Motor neuron (in vitro differentiated cells): ENCODE results near the gene FAM187B. TPM values are rescaled to one million over a fixed set of nuclear protein-coding genes. Genes with fewer than 3 reads are reported as not detected.

Source experiments
- ATAC-seq, 8 experiments: fragments of 200-7000 bp; cut with Tn5 transposase; replicated peaks in 6 of 8; 2 replicates each; pipeline ENCODE4 v1.8.0; 2021; ENCODE audit warnings: mild to moderate bottlenecking in 8 of 8, moderate library complexity in 8 of 8
- H3K27ac ChIP-seq, 2 donors: fragments of 250-450 bp; sonication (Bioruptor Pico); 2 replicates each; pipeline ENCODE4 v1.9.0; 2021; ENCODE audit warnings: antibody characterized with exemption in 2 of 2, mild to moderate bottlenecking in 2 of 2, moderate library complexity in 1 of 2
- H3K4me1 ChIP-seq, 2 donors: fragments of 250-450 bp; sonication (Bioruptor Pico); replicated peaks in 1 of 2; 2 replicates each; pipeline ENCODE4 v1.6.1; 2021; ENCODE audit warnings: antibody characterized with exemption in 2 of 2, mild to moderate bottlenecking in 2 of 2, moderate library complexity in 1 of 2
- H3K4me3 ChIP-seq, 5 donors: fragments of 250-450 bp; sonication (Bioruptor Pico); 2 replicates each; pipeline ENCODE4 v1.9.0; 2021; ENCODE audit warnings: antibody characterized with exemption in 5 of 5, mild to moderate bottlenecking in 5 of 5, moderate library complexity in 4 of 5
- WGBS, 10 experiments: fragments of 450-650 bp; shearing (Covaris generic); methylation state at CpG; one replicate each; pipeline ENCODE4 v1.0.0; 2022; 5-methylcytosine and 5-hydroxymethylcytosine counted together
- in situ Hi-C, 9 experiments: fragments of 400-800 bp; cut with MboI; loops; one replicate each; pipeline ENCODE4 v1.15.0; 2021; ENCODE audit warnings: low sequenced_read_pairs in 9 of 9, low pct_unique_long_range_greater_than_20kb in 2 of 9; ENCODE audit not compliant: unreplicated experiment in 9 of 9
- total RNA-seq, 8 experiments: library from RNA; unstranded; fragments of 300-600 nt; gene quantifications; 2 replicates each; pipeline versions ENCODE4 v1.2.3 to v1.2.4, GENCODE V29; 2022

Gene FAM187B
- total RNA-seq, 8 experiments from 2014 or later, result not detected

DNA sequence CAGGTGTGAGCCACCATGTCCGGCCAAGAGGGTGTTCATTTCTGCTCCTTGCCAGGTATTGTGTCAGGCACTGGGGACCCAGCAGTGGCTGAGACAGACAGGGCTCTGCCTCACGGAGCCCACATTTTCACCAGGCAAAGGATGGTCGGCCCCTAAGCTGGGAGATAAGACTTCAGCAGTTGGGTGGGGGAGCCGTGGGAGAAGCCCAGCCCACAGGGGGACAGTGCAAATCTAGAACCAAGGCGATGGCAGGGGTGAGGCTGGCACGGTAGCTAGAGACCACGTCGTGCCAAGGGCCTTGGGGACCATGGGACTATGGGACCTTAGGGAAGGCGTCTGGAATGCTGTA is 28.5 kb upstream of the FAM187B start:
- Histone ChIP-seq H3K4me1 (peaks cover 0 to 2% of the 10 kb centered on the region in 2 donors), H3K27ac (no peak overlapping the region), H3K4me3 (no peak overlapping the region)
- no peak for ATAC-seq
- WGBS, 10 experiments, result 63 to 100% (median 90%) methylated on average over 2 to 8 of the region's 9 CpGs; no CpG with 5 or more reads in 5 of the 10 experiments
- in situ Hi-C loops, result loop anchor here in 1 of 9 experiments (25.0 kb wide), 2 partner anchors 95 to 195 kb away; partner anchors contain the start of gene FXYD5

GRCh38 chr19:35256566-35256965 is 28.0 kb upstream of the FAM187B start:
- no peak for ATAC-seq
- H3K4me3 ChIP-seq, result no peak overlapping the region
- H3K4me1 ChIP-seq, result peaks cover 0 to 2% of the 10 kb centered on the region in 2 donors
- H3K27ac ChIP-seq, result no peak overlapping the region
- 0 to 83% (median 30%) methylated on average over 1 to 2 of the region's 2 CpGs; no CpG with 5 or more reads in 2 of the 10 experiments for WGBS, 10 experiments
- in situ Hi-C loops, result loop anchor here in 1 of 9 experiments (25.0 kb wide), 2 partner anchors 94 to 194 kb away; partner anchors contain the start of gene FXYD5

DNA sequence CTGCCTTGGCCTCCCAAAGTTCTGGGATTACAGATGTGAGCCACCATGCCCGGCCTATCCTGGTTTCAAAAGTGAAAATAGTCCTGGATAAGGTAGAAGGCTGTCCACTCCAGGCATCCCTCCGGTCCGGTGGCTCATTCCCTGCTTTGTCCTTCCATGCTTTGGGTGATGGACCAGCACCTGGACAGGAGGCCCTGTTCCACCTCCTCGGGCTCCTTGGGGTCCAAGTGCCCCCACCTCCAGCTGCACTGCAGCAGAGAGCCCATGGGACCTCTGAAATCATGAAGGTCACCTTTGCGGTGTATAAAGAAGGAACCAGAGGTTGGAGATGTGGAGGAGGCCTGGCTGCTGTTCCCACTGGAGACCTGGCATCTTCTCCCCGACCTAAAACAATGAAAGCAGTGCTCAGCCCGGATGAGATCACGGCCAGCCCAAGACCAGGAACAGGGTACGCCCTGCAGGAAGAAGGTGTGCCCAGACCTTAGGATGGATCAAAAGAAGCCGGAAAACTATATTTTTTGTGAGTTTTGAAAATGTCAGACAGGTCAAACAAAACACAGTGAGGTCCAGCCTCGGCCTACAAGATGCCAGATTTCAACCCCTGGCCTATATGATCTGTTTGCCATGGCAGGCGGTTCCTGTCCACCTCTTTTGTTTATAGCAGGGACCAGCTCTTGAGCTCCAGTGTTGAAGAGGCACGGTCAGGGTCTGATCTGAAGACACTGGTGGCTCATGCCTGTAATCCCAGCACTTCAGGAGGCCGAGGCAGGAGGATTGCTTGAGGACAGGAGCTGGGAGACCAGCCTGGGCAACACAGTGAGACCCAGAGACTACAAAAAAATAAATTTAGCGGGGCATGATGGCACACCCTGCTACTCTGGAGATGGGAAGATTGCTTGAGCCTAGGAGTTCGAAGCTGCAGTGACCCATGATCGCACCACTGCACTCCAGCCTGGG is 26.1 kb upstream of the FAM187B start:
- WGBS, 10 experiments, result 42 to 100% (median 93%) methylated on average over 2 to 9 of the region's 17 CpGs
- Histone ChIP-seq H3K27ac (no peak overlapping the region), H3K4me1 (peaks cover 0 to 2% of the 10 kb centered on the region in 2 donors), H3K4me3 (no peak overlapping the region)
- ATAC-seq, result no peak
- in situ Hi-C loops, result loop anchor here in 1 of 9 experiments (25.0 kb wide), 2 partner anchors 92 to 192 kb away; partner anchors contain the start of gene FXYD5

DNA sequence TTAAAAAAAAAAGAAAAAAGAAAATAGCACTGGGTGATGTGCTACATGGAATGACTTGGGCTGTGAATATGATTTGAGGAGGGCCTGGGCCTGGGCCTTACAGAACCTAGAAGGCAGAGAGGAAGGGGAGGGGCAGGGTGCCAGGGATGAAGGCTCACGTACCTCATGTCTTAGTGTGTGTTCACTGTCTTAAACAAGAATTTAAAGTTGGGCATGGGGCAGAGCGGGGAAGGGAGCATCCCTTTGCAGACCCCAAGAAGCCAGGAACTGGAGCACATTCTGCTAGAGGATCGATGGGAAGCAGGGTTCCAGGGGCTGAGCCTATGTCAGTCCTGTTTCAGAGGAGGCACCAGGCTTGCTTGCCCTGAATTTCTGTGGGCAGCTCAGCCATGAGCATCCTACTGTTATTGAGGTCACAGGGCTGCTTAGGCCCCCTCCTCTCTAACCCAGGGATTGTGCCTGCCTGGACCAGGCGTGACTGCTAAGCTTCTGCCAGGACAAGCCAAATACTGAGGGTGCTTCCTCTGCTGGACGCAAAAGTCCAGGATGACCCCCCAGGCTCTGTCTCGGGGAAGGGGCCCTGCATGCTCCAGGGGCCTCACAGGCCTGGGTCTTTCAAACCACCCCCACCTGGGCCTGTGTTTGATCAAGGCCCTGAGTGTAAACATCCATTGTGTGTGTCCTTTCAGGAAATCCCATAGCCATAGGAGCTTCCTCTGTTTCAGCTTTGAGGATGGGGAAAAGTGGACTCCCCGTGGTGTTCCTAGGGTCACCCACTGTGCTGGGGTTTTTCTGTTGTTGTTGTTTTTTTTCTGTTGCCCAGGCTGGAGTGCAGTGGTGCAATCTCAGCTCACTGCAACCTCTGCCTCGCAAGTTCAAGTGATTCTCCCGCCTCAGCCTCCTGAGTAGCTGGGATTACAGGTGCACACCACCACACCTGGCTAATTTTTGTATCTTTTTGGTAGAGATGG is 25.1 kb upstream of the FAM187B start:
- H3K4me1 ChIP-seq, result peaks cover 0 to 2% of the 10 kb centered on the region in 2 donors
- in situ Hi-C loops, result loop anchor here in 1 of 9 experiments (25.0 kb wide), 2 partner anchors 91 to 191 kb away; partner anchors contain the start of gene FXYD5
- H3K4me3 ChIP-seq, result no peak overlapping the region
- no peak overlapping the region for H3K27ac ChIP-seq
- ATAC-seq, result no peak
- WGBS, 10 experiments, result 40 to 100% (median 77%) methylated on average over 1 to 4 of the region's 9 CpGs; no CpG with 5 or more reads in 3 of the 10 experiments

DNA sequence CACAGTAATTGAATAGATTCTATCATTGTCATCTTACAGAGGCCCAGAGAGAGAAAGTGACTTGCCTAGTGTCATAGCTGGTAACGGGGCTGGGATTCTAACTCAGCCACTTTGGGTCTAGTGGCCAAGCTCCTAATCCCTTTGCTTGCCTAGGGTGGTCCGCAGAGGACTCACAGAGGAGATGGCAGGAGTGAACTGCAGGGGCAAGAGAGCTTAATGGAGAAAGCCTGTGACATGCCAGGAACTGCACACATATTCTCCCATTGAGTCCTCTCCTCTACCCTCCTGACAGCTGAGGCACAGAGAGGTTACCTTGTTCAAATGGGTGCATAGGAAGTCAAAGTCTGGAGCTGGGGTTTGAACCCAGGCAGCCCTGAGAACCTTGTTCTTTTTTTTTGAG is 22.9 kb upstream of the FAM187B start:
- Histone ChIP-seq H3K4me1 (peaks cover 0 to 3% of the 10 kb centered on the region in 2 donors), H3K27ac (no peak overlapping the region), H3K4me3 (no peak overlapping the region)
- ATAC-seq, result no peak
- 0 to 100% (median 95%) methylated on average over 1 to 2 of the region's 2 CpGs; no CpG with 5 or more reads in 5 of the 10 experiments for WGBS, 10 experiments
- in situ Hi-C loops, result loop anchor here in 1 of 9 experiments (25.0 kb wide), 2 partner anchors 89 to 189 kb away; partner anchors contain the start of gene FXYD5

GRCh38 chr19:35249848-35250711 is 21.5 kb upstream of the FAM187B start:
- H3K4me3 ChIP-seq, result peak overlapping the region in 1 of 5 donors; percentile 46
- 65 to 100% (median 85%) methylated on average over 1 to 15 of the region's 34 CpGs; no CpG with 5 or more reads in 3 of the 10 experiments for WGBS, 10 experiments
- in situ Hi-C loops, result loop anchor here in 1 of 9 experiments (25.0 kb wide), 2 partner anchors 88 to 188 kb away; partner anchors contain the start of gene FXYD5
- H3K4me1 ChIP-seq, result peaks cover 0 to 3% of the 10 kb centered on the region in 2 donors
- no peak for ATAC-seq
- no peak overlapping the region for H3K27ac ChIP-seq

DNA sequence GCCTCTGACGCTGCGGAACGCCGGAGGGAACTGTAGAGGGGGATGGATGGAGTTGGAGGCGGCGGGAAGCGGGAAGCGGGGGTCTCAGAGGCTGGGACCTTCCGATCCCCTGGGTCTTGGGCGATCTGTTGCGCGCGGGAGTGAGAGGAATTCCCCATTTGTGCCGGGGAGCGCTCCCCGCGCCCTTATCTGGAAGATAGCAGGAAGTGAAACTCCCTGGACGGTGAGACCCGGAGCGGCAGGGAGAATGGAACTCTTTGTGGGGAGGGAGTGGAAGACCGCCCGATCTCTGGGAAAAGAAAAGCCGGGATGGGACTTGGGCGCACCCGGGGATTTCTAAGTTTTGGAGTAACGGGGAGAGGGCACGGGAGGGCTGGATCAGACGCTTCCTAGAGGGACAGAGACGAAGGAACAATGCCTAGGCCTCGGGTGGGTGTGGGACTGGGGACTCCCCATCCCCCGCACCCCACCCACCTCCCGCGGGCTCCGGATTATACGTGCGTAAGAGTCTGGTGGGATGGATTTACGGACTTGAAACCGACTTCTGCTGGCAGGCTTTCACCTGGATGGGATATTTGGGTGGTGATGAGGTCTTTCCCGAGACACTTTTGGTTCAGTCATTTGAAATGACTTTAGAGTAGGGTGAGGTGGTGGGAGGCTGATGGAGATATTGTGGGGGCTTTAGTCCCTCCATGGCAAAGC is 20.8 kb upstream of the FAM187B start:
- Histone ChIP-seq H3K4me1 (peaks cover 0 to 3% of the 10 kb centered on the region in 2 donors), H3K4me3 (peak overlapping the region; percentile 16 to 46 (median 27)), H3K27ac (no peak overlapping the region)
- in situ Hi-C loops, result no loop called here
- no peak for ATAC-seq
- 0 to 10% (median 1%) methylated on average over 2 to 14 of the region's 39 CpGs; no CpG with 5 or more reads in 4 of the 10 experiments for WGBS, 10 experiments

DNA sequence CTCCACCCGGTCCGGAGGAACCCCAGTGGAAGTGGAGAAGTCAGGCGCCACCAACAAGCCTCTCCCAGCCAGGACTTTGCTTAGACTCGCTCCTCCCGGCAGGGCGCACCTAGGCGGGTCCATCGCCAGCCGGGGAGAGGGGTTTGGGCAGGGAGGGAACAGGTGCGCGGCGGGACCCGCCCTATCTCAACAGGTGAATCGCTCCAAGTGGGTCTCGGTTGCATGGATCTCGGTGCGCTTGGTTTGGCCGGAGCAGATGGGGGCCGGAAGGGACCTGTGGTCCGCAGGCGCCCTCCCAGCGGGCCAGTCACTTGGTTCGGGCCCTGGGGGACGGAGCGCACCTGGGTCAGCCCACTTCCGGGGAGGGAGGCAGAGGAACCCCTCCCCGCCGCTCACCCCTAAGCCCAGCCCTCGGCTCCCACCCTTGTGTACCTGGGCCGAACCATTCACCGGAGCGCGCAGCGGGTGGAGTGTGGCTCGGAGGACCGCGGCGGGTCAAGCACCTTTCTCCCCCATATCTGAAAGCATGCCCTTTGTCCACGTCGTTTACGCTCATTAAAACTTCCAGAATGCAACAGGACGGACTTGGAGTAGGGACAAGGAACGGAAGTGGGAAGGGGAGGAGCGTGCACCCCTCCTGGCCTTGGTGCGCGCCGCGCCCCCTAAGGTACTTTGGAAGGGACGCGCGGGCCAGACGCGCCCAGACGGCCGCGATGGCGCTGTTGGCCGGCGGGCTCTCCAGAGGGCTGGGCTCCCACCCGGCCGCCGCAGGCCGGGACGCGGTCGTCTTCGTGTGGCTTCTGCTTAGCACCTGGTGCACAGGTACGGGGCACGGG is 20.0 kb upstream of the FAM187B start, which contains the start of gene LSR:
Gene LSR (plus strand): TSS at position 693 of the 836 bp plus-strand sequence. CDS start 21 bp downstream, at position 714.
- ATAC-seq, result peak; percentile 25 to 83 (median 77)
- Histone ChIP-seq H3K4me1 (peaks cover 0 to 3% of the 10 kb centered on the region in 2 donors), H3K4me3 (peak within 1 kb of the TSS; percentile 16 to 46 (median 27)), H3K27ac (peak within 1 kb of the TSS in 1 of 2 donors; percentile 62)
- WGBS, 10 experiments, result 0 to 5% (median 0%) methylated on average over 1 to 7 of the region's 69 CpGs; no CpG with 5 or more reads in 6 of the 10 experiments
- in situ Hi-C loops, result no loop called here

GRCh38 chr19:35247526-35248309 is 19.2 kb upstream of the FAM187B start:
- in situ Hi-C loops, result no loop called here
- 0 to 44% (median 6%) methylated on average over 1 to 18 of the region's 42 CpGs; no CpG with 5 or more reads in 2 of the 10 experiments for WGBS, 10 experiments
- H3K4me3 ChIP-seq, result peak overlapping the region; percentile 16 to 46 (median 27)
- ATAC-seq, result peak; percentile 21 to 82 (median 68)
- peaks cover 0 to 3% of the 10 kb centered on the region in 2 donors for H3K4me1 ChIP-seq
- no peak overlapping the region for H3K27ac ChIP-seq
